GM19043 (cell line): ENCODE measurements around the gene SLC26A11.
A peak's percentile ranks its signal among the peaks of the same experiment; 100 is the strongest.
"Not testable (repeated sequence)": the region's sequence is repeated elsewhere in the genome, so short reads cannot be mapped to it uniquely, and the experiment has no call there.

Experiments used
- ATAC-seq: cut with Tn5 transposase; IDR thresholded peaks from one replicate; pipeline ENCODE4 v1.9.1; 2021; ENCODE audit warnings: low read depth; ENCODE audit not compliant: unreplicated experiment

Gene SLC26A11

DNA sequence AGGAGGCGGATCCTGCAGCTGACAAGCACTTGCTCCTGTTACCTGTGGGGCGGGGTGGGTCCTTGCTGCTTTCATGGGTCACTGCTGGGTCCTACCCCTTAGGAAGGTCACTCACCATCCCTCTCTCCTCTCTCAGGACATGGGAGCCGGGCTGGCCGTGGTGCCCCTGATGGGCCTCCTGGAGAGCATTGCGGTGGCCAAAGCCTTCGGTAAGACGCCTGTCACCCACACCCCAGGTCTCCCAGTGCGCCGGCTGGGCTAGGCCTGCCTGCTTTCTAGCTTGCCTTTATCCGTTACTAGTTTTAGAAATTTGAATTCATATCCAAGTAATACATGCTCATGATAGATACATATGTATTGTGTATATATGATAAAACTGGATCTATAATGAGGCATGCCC lies 17.2 kb downstream of the SLC26A11 start:
- no peak for ATAC-seq

DNA sequence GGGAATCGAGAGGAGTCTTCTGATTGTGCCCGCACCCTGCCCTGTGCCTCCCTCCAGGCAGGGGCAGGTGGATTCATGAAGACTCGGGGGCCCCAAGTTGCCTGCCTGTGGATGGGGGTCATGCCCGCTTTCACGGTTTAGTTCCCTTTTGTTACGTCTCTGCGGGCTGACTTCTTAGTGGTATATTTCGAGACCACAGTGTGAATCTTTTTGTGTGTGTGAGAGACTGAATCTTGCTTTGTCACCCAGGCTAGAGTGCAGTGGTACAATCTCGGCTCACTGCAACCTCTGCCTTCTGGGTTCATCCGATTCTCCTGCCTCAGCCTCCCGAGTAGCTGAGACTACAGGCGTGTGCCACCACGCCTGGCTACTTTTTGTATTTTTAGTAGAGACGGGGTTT lies 22.3 kb downstream of the SLC26A11 start:
- no peak for ATAC-seq

DNA sequence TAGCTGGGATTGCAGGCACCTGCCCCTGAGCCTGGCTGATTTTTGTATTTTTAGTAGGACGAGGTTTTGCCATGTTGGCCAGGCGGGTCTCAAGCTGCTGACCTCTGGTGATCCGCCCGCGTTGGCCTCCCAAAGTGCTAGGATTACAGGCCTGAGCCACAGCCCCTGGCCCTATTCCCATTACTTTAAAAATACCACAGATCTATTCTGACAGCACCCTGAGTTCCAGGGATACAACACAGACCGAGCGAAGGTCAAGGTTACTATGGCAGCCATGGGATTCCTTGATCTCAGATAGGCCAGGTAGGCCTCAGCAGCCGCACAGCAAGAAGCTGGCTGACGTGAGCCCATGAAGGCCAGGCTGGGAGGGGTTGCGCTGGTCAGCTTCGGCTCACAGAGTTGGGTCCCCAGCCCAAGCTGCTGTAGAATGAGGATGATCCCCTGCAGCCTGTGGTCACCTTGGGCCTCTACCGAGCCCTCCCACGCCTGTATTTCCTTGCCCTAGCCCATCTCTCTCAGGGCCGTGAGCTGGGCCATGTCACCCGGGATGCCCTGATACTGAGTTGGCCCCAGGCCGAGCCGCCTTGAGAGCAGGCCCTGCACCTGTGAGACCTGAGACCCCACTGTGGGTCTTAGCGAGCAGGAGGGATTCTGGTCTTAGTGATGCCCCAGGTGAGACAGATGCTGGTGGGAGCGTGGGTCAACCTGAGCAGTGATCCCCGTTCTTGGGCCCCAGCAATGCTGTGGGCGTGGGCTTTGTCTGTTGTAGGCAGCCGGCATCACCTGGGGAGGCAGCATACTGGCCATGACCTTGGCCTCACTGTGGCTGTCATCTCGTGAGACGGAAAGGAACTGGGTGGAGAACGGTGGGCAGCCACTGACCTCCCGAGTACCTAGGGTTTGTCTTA lies 23.6 kb downstream of the SLC26A11 start:
- no peak for ATAC-seq

DNA sequence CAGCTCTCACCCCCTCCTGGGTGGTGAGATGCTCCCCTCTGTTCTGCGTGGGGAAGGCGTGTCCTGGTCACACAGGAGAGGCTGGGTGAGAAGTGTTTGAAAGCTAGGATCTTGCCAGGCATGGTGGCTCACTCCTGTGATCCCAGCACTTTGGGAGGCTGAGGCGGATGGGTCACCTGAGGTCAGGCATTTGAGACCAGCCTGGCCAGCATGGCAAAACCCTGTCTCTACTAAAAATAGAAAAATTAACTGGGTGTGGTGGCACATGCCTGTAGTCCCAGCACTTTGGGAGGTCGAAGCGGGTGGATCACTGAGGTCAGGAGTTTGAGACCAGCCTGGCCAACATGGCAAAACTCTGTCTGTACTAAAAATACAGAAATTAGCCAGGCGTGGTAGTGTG lies 24.2 kb downstream of the SLC26A11 start:
- not testable (repeated sequence) for ATAC-seq

DNA sequence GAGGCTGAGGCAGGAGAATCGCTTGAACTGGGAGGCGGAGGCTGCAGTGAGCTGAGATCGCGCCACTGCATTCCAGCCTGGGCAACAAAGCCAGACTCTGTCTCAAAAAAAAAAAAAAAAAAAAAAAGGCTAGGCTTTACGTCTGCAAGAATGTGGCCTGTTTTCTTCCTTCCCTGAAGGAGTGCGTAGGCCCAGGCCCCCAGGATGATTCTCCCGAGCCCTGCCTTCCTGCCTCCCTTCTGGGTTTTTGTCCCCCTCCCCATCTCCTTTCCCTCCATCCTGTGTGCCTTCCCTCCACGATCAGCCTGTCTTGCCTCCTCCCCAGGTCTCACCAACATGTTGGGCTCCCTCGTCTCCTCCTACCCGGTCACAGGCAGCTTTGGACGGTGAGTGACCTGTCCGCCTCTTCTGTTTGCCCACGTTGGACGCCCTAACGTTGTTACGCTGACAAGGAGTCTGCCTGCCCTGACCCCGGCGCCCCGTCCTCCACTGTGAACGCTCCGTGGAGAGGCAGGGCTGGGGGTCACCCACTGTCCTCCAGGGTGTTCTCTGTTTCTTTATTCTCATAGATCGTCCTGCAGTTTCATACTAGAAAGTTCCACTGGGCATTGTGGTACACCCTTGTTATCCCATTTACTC lies 24.8 kb downstream of the SLC26A11 start:
- ATAC-seq = no peak

DNA sequence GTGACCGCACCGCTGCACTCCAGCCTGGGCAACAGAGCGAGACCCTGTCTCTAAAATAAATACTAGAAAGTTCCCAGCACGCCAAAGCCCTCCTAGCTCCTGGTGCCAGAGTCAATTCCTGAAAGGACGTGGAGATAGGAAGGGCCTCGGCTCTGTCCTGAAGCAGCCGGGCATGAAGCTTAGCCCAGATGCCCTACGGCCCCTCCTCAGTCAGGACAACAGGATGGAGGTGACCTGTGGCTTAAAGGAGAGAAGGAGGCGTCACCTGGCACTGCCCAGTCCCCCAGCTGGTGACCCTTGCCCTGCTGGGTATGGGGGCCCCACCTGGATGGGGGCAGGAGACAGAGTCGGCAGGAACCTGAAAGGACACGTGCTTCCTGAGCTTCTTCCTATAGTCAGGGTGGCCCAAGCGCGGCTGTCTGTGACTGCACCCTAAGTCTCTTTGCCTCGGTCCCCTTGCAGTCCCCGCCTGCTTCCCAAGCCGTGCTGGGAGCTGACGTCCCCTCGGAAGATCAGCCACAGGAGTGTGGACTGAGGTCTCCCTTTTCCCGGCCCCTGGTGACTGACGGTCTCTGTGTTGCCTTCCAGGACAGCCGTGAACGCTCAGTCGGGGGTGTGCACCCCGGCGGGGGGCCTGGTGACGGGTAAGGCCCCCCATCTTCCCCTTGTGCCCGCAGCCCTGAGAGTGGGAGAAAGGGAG lies 25.5 kb downstream of the SLC26A11 start:
- no peak for ATAC-seq

DNA sequence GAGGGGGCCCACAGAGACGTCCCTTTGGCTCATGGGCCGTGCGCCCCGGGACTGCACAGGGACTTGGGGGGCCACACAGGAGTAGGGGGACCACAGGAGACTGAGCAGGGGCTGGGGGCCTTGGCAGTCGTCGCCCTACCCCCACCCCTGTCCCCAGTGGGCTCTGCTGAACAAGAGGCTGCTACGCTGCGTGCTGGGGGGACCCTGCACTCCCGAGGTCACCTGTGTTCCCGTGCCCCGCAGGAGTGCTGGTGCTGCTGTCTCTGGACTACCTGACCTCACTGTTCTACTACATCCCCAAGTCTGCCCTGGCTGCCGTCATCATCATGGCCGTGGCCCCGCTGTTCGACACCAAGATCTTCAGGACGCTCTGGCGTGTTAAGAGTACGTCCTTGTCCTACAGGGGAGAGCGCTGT lies 26.0 kb downstream of the SLC26A11 start:
- ATAC-seq = no peak

DNA sequence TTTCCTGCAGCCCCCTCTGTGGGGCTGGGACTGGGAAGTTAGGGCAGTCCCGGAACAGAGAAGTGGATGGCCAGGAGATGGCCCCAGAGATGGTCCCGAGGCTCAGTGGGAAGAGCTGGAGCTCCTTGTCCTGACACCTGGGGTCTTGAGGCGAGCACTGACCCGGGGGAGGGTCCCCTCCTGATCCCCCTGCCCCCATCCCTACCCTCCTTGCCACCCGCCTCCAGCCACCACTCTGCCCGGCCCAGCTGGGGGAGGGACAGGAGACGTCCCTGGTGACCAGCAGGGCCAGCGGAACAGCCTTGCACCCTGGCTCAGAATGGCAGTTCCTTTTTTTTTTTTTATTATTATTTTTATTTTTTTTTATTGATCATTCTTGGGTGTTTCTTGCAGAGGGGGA lies 26.5 kb downstream of the SLC26A11 start:
- no peak for ATAC-seq

DNA sequence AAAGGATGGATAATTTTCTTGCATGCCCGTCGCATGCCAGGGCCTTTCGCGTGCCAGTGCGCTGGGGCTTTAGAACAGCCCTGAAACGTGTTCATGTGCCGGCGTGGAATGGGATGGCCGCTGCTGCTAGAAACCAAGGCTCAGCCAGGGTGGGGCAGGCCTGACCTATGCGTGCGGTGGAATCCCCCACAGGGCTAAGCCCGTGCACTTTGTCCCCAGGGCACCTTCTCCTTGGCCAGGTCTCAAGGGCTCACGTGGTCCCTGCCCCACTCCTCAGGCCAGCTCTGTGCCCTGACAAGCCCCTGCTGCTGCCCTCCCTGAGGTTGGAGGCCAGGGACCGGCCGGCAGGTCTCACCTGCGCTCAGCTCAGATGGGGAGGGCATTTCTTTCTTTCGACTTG lies 27.3 kb downstream of the SLC26A11 start:
- no peak for ATAC-seq

DNA sequence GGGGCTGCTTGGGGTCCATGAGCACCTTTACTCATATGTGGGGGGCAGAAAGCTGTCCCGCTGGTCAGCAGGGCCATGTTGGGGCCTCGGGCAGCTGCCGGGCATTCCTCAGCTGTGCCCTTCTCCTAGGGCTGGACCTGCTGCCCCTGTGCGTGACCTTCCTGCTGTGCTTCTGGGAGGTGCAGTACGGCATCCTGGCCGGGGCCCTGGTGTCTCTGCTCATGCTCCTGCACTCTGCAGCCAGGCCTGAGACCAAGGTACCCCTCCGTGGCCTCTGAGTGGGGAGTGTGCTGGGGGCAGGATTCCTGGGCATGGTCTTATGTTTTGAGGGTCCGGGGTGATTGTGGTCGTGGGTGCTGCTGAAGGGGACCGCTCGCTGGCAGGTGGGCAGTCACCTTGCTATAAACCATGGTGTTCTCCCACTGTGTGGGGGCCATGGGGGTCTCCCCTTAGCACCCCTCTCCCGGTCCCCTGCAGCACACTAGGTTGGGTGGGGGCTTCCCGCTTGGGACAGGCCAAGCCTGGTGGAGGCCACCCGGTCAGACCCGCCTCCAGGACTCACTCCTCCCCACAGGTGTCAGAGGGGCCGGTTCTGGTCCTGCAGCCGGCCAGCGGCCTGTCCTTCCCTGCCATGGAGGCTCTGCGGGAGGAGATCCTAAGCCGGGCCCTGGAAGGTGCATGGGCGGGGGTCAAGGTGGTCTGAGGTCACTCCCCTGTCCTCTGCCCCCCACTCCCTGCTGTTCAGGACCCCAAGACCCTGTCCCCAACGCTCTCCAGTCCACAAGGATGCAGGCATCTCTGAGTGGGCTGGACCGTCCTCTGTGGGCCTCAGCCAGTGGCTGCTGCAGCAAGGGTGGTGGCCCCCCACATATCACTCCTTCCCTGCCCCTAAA lies 28.0 kb downstream of the SLC26A11 start:
- ATAC-seq = no peak

DNA sequence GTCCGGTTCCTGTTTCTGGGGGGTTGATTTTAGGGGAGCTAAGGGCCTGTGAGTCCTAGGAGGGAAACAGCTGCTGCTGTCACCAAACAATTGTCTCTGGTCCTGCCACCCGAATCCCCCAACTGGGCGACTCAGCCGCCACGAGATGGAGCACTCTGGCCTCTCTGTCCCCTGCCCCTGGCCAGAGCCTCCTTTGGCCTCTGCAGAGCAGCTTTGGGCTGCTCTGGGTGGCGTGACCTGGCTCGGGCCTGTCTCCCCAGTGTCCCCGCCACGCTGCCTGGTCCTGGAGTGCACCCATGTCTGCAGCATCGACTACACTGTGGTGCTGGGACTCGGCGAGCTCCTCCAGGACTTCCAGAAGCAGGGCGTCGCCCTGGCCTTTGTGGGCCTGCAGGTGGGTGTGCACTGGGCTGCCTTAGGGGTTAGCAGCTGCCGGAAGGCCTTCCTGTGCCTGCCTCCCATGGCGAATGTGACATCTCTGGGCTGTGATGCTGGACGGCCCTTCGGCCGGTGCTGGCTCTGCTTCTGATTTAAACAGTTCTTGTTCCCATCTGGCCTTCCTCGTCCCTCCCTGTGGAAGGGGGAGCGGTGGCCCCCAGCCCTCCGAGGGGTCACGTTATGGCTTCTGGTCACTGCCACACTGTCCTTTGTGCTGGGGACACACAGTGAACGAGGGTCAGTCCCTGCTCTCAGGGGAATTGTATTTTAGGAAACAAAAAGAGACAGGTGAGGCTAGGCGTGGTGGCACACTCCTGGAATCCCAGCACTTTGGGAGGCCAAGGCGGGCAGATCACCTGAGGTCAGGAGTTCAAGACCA lies 28.9 kb downstream of the SLC26A11 start:
- no peak for ATAC-seq

DNA sequence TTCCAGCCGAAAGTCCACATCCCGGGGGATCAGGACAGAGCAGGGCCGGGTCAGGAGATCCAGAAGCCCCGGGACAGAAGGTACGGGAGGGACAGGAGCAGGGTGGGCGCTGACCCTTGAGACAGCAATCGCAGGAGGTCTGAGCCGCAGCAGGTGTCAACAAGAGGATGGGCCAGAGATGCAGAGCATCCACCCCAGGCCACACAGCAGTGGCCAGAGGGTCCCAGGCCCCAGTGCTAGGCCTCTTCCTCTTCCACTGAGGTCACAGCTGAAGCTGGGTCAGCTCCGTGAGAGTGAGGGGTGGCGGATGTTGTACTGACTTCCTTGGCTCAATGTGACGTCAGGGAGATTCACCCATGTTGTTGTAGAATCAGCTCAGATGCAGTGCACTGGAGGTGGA lies 31.7 kb downstream of the SLC26A11 start:
- no peak for ATAC-seq

DNA sequence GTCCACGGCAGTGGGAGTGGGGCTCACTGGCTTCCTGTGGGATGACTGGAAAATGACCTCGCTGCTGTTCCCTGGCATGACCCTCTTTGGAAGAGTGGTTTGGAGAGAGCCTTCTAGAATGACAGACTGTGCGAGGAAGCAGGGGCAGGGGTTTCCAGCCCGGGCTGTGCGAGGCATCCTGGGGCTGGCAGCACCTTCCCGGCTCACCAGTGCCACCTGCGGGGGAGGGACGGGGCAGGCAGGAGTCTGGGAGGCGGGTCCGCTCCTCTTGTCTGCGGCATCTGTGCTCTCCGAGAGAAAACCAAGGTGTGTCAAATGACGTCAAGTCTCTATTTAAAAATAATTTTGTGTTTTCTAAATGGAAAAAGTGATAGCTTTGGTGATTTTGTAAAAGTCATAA lies 32.6 kb downstream of the SLC26A11 start:
- no peak for ATAC-seq

DNA sequence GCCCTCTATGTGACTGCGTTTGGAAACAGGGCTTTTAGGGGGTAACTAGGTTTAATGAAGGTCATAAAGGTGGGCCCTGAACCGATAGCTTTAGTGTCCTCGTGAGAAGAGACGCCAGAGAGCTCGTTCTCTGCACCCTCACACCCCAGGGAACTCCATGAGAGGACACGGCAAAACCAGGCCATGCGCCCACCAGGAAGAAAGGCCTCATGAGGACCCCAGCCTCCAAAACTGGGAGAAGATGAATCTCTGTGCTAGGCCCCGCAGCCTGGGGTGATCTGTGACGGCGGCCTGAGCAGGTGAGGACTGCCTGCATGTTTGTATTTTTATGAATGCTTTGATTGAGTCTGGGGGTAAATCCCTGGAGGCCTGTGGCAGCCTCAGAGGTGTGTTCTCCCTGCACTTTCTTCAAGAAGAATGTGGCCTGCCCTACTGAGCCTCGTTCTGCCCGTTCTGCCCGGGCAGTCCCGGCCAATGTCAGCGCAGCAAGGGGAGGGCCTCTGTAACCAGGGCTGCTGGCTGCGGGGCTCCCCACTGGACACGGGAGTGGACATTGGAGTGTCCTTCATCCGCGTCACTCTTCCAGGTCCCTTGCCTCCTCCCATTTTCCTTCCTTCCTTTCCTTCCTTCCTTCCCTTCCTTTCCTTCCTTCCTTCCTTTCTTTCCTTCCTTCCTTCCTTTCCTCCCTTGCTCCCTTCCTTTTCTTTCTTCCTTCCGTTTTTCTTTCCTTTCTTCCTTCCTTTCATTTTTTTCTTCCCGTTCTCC lies 33.6 kb downstream of the SLC26A11 start:
- ATAC-seq = no peak

DNA sequence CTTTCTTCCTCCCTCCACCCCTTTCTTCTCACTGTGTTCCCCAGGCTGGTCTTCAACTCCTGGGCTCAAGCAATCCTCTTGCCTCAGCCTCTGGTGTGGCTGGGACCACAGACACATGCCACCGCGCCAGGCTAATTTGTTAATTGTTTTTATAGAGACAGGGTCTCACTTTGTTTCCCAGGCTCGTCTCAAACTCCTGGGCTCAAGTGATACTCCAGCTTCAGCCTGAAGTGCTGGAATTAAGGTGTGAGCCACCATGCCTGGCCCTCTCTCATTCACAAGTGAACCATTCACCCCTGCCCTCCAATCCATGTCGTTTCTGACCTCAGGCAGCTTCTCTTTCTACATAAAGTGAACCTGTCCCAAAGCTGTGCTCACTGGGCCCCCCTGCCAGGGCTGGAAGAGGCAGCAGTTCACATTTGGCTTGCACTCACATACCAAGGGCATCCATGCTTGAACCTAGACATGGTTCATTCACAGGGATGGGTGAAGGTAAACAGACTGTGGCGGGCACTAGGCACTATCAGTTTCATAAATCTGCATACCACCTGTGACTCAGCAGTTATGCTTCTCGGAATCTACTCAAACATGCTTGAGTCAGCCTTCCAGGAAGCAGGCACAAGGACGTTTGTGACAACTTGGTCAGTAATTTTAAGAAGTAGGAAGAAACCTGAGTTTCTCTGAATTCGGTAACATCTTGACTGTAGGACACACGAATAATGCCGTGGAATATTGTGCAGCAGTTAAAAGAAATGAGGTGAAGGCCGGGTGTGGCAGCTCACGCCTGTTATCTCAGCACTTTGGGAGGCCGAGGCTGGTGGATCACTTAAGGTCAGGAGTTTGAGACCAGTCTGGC lies 34.4 kb downstream of the SLC26A11 start:
- peak; percentile 54 for ATAC-seq

DNA sequence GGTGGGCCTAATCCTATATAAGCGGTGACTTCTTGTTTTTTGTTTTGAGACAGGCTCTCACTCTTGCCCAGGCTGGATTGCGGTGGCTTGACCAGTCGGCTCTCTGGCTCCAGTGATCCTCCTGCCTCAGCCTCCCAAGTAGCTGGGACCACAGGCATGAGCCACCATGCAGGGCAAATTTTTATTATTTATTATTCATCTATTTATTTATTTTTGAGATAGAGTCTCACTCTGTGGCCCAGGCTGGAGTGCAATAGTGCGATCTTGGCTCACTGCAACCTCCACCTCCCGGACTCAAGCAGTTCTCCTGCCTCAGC lies 35.8 kb downstream of the SLC26A11 start:
- no peak for ATAC-seq

DNA sequence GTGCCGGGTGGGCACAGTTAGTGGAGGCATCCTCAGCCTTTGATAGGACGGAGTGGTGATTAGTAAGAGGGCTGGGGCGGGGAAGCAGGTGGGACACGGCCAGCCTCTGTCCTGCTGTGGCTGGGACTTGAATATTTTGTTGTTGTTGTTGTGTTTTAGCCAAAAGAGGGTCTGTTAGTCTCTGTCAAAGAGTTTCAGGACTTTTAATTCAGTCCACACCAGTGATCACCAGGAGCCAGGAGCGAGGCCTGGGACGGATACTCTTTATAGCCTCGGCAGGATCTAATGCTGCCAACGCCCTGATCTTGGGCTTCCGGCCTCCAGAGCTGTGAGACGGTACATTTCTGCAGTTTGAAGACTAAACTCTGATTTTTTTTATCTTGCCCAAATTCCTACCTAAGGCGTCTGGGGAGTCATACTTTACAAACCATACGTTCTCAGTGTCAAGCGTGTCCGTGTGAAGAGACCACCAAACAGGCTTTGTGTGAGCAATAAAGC lies 37.5 kb downstream of the SLC26A11 start:
- no peak for ATAC-seq

DNA sequence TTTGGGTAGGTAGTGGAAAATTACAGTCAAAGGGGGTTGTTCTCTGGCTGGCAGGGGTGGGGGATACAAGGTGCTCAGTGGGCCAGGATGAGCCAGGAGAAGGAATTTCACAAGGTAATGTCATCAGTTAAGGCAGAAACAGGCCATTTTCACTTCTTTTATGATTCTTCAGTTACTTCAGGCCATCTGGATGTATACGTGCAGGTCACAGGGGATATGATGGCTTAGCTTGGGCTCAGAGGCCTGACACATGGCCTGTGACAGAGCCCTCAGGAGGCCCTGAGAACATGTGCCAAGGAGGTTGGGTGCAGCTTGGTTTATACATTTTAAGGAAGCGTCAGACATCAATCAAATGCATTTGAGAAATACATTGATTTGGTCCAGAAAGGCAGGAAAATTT lies 38.1 kb downstream of the SLC26A11 start:
- not testable (repeated sequence) for ATAC-seq
